ENCODE results near the gene JOSD2.
"Not testable (repeated sequence)": the region's sequence is repeated elsewhere in the genome, so short reads cannot be mapped to it uniquely, and the experiment has no call there.

JOSD2 gene

DNA sequence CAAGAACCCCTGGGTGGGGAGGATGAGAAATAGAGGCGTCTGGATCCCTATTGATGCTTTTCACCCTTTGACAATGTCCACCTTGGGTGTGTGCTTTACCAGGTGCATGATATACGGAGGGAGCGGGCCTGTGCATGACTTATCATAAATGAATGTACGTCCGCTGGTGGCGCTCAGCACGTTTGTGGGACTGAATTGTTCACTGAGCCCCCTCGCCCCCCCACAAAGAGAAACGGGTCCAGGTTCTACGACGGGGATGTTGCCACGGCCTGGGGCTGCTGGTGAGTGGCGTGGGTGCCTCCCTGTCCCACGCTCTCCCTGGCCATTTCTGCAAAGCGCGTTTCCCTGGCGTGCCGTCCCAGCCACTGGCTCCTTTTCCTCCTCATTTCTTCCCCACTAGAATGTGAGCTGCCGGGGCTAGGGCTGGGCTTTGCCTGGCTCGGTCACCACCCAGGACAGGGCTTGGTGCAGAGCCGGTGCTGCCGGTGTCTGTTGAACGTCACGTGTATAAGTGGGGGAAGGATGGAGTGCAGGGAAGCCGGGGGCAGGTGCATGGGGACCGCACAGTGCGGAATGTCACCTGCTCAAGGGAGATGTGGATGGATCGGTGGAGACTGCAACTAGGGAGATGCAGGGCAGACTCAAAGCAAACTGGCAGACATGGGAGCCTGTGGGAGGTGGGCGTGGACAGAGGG is 35.7 kb upstream of the JOSD2 start:
- no peak for DNase-seq

DNA sequence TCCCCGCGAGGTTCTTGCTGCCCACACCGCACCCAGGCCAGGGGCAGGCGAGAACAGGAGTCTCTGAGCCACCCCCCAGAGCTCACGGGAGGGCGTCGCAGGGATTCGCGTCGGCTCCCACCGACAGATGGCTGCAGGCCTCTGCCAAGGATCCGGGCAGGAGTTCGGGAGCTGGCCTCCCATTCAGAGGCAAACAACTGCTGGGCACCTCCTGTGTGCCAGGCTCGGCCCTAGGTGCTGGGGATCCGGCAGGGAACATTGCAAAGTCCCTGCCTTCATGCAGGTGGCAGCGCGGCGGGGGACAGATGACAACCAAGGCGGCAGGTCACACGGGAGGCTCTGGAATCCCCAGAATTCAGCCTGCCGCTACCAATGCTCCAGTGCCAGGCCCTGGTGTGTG is 32.0 kb upstream of the JOSD2 start:
- DNase-seq, result peak in 1 of 2 experiments; percentile 57

DNA sequence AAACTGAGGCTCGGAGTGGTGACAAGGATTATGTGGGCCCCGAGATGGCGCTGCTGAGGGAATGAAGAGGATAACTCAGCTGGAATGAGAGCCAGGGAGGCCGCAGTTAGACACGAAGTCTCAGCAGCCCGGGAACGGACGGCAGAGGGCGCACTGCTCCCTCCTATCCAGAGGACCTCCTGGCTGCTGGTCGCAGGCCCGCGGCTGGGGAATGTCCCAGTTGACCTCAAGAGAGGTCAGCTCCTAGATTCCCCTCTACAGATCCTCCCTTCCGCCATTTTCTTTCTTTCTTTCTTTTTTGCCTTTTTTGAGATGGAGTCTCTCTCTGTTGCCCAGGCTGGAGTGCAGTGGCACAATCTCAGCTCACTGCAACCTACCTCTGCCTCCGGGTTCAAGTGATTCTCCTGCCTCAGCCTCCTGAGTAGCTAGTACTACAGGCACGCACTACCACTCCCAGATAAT is 26.8 kb upstream of the JOSD2 start:
- DNase-seq, result peak; percentile 65 to 71

DNA sequence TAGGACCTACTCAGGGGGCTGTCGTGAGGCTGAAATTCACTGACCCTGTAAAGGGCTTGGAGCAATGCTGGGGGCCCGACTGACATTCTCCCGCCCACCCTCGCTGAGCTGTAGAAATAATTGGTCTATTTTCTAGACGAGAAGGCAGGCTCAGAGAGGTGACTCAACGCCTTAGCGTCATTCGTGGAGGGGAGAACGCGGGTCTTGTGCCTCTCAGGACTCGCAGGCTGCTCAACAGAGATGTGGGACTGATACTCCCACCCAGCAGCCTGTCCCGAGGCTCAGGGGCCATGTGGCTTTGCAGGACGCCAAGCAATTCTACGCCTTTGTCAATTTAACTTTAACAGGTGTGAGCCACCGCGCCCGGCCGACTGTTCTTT is 26.3 kb upstream of the JOSD2 start:
- no peak for DNase-seq

GRCh38 chr19:50536662-50537305 is 25.8 kb upstream of the JOSD2 start:
- no peak for DNase-seq

- no peak for DNase-seq
Measured at GRCh38 chr19:50535672-50536187, 24.7 kb upstream of the JOSD2 start.

DNA sequence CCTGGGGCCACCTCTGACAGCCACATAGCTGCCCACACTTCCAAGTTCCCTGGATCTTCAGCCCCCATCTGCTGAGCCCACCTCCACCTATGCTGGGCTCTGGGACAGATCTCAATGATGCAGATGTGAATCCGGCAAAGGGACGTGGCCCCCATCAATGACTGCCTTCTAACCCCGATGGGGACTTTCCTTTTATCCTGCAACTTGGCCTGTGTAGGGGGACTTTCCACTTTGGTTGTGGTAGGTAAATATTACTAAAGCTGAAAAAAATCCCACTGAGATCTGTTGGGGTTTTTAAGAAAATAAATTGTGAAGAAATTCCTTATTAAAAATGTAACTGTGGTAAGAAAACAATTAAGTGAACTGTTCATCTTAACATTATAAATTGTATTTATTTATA is 23.5 kb upstream of the JOSD2 start:
- DNase-seq, result no peak

- DNase-seq, result no peak
Measured at GRCh38 chr19:50532952-50533351, 22.0 kb upstream of the JOSD2 start.

DNA sequence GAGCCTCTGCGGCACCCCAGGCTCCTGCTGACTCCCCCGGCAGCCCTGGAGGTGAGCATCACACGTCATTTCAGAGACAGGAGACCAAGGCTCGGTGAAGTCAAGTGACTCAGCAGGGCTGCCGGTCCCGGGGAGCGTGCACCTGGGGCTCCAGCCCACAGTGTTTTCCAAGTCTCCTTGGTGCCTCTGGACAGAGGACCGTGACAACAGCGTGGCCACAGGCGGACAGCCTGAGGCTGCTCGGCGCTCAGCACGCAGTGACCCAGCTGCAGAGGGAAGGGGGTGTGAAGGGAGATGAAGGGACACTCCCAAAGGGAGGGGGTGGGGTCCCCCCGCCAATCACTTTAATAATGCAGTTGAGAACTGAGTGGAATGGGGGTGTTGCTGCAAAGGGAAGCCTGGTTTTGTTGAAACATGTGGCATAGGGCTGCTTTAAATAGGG is 20.2 kb upstream of the JOSD2 start:
- no peak for DNase-seq

DNA sequence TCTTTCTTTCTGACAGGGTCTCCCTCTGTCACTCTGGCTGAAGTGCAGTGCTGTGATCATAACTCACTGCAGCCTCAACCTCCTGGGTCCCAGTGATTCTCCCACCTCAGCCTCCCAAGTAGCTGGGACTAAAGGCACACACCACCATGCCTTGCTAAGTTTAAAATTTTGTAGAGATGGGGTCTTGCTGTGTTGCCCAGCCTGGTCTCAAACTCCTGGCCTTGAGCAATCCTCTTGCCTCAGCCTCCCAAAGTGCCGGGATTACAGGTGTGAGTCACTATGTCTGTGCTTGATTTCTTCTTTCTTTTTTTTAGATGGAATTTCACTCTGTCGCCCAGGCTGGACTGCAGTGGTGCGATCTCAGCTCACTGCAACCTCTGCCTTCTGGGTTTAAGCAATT is 17.1 kb upstream of the JOSD2 start:
- not testable (repeated sequence) for DNase-seq

GRCh38 chr19:50522881-50523280 is 11.9 kb upstream of the JOSD2 start:
- no peak for DNase-seq

- no peak for DNase-seq
Measured at GRCh38 chr19:50520822-50521465, 10.0 kb upstream of the JOSD2 start.

GRCh38 chr19:50519006-50519575 is 8.1 kb upstream of the JOSD2 start:
- no peak for DNase-seq

GRCh38 chr19:50518091-50519005 is 7.4 kb upstream of the JOSD2 start:
- no peak for DNase-seq

- no peak for DNase-seq
Measured at GRCh38 chr19:50517704-50518075, 6.7 kb upstream of the JOSD2 start.

DNA sequence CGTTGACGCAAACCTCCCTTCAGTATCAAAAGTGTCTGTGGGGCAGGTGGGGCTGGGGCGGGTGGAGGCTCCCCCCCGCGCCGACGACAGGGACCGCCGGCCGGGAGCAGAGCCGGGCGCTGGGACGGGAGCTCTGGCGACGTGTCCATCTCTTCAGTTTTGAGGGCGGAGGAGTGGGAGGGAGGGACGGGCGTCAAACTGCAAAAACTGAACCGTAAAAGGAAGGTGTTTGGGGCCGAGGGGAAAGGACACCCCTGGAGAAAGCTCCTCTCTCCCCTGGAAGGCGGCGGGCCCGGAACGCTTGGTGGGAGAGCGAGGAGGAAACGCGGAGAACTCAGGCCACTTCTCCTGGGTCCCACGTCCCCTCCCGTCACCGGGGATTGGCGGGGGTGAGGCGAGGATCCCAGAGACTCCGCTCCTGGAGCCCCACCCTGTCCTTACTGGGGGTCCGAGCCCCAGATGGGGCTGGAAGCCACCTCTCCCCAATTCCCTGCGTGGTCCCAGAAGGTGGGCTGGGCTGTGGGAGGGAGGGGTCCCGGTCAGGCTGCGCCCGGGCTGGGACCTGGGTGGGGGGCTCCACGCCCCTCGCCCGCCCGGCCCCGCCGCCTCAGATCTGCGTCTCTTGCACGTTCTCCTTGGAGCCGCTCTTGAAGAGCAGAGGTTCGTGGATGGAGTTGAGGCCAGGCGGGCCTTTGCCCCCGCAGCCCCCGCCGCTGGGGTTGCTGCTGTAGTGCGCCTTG is 6.1 kb upstream of the JOSD2 start:
- DNase-seq, result no peak

DNA sequence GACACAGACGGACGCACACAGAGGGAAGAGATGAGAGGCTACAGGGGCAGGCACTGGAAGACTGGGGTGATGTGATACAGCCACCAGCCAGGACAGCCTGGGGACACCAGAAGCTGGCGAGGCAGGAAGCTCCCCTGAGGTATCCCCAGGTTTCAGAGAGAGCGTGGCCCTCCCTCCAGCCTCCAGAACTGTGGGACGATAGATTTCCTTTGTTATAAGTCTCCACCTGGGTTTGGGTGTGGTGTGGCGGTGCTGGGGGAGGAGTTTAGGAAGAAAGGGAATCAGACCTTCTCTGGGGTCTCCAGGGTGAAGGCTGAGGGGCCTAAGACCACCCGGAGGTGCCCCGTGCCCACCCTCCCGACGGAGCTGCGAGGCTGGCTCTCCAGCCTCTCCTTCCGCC is 5.5 kb upstream of the JOSD2 start:
- DNase-seq, result no peak

DNA sequence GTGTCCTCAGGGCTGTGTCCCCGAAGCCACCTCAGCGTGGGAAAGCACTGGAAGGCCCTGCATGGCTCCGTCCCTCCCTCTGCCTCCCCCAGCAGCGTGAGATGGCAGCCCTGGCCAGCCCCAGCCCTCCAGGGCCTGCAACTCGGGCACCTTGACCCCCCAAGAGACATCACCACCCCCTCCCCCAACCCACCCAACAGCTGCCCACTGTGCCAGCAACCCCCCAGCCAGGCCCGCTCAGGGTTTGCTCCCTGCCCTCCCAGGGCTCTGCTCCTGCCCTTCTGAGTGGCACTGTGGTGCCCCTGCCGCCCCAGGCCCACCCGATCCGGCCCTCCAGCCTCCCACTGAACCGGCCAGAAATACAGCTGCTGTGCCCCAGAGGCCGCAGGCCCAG is 4.2 kb upstream of the JOSD2 start:
- no peak for DNase-seq

DNA sequence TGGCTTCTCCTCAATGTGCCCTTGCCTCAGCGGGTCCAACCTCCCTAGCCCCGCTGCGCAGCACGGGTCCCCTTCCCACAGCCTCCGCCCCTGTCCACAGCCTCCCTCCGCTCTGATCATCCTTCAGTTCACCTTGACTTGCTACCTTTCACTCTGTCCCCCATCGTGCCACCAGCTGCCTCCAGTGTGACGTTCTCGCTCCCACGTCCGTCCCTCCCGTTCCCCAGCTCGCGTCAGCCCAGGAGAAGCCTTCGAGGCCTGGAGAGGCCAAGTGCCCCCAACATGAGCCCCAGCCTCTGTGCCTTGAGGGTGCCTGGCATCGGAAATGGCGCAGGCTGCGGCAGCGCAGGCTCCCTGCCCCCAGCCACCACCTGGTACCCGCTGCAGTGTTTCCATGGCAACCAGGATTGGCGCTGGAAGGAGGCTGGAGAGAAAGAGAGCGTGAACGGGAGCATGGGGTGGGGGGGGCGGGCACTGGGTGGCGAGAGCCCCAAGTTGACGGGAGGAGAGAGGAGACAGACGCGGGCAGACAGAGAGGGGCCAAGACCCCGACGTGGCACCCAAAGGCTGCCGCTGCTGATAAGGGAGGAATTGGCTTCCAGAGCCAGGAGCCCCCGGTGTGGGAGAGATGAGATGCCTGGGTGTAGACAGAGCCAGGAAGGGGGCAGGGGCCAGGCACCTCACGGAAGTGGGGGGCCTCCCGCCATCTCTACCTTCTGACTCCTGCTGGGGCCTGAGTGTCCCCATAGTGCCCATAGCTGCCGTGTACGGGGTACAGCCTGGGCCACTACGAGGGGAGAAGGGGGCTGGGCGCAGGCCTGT is 3.6 kb upstream of the JOSD2 start:
- DNase-seq, result peak in 1 of 2 experiments; percentile 46

DNA sequence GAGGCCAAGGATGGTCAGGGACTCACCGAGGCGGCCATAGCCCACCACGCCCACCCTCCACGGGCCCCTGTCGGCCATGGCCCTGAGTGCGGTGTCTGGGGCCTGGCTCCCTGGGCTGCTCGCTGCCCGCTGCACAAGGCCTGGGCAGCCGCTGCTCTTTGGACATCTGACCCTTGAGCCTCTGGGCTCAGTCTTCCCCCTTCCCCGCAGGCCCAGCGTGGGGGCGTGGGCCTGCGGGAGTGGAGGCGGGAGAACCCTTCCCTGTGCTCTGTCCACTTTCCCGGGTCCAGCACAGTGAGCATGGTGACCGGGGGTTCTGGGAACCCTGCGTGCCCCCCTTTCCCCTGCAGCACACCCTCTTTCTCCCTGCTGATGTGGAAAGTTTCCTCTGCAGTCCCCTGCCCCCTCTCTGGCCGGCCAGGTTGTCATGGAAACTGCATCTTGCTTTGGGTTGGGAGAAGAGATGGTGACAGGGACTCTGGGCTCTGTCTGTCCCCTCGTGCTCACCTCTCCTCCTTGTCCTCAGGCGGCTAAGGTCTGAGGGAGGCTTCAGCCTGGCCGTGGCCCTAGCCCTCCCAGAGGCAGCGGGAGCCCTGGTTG is 2.9 kb upstream of the JOSD2 start, which contains the start of gene ASPDH:
Gene ASPDH, minus strand, starts transcription at position 168 of the 600 bp plus-strand sequence. Its CDS starts 90 bp downstream, at position 78.
- peak in 1 of 2 experiments; percentile 11 for DNase-seq

All from NCI-H446 (cell line).